ENCODE measurements around the gene XYLT1. TPM values are rescaled to one million over a fixed set of nuclear protein-coding genes. Genes with fewer than 3 reads are reported as not detected.
A peak's percentile ranks its signal among the peaks of the same experiment; 100 is the strongest.
"Not testable (repeated sequence)": the region's sequence is repeated elsewhere in the genome, so short reads cannot be mapped to it uniquely, and the experiment has no call there.

Gene XYLT1
- 10 to 100 TPM; 32.4 to 33.1 TPM for total RNA-seq
- long read RNA-seq, donor 1, partial matches to known transcripts = 7 of 26 reads
- long read RNA-seq, donor 1, other reads (novel, unspliced or antisense) = 19 of 26 reads
- long read RNA-seq, donor 2, partial matches to known transcripts = 2 of 13 reads
- long read RNA-seq, donor 2, other reads (novel, unspliced or antisense) = 11 of 13 reads

DNA sequence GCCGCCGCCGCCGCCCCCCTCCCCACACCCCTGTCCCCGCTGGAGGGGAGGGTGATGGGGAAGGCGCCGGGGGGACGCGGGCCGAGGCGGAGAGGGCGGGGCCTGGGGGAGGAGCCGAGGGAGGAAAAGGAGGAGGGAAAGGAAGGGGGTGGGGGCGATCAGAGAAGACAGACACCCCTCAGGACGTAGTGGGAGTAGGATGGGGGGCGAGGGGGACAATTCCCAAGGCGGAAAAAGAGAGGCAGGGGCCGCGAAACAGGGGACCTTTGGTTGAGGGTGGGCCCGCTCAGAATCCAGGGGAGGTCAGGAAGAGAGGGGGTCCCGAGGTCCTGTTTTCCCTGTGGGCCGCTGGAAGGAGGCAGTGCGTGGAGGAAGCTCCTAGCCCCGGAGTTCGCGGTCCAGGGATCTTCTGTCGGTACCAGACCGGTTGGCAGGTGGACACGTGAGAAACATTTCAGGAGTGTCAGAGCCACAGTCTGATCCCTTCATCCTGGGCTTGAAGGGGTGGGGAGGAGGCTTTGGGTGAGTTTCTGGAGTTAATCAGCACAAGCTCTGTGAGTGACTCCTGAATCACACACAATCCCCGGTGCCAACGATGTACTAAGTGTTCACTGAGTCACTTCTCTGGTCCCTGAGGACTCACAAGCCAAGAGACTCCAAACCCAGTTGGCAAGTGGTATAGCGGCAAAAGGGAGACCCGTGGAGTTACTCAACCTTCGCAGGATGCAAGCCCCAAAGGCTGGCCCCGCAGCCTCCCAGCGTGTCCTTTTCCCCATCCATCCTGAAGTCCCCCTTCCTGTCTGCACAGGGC lies at the start of gene XYLT1:
Gene XYLT1 (minus strand): TSS at position 53 of the 811 bp plus-strand sequence. CDS start 164 bp downstream, outside the sequence.
- peak; percentile 91 for DNase-seq (ENCODE audit: low spot score)
- intact Hi-C loops (cut with DNase I) = loop anchor here in 1 of 2 donors (10.0 kb wide), 2 partner anchors 104 to 606 kb away; no protein-coding TSS in a partner anchor

GRCh38 chr16:17520111-17520510 lies 49.4 kb upstream of the XYLT1 start:
- intact Hi-C loops (cut with DNase I) = no loop called here
- no peak for DNase-seq (ENCODE audit: low spot score)

- intact Hi-C loops (cut with DNase I) = no loop called here
- no peak for DNase-seq (ENCODE audit: low spot score)
Observed at GRCh38 chr16:17519101-17519955, 48.6 kb upstream of the XYLT1 start.

GRCh38 chr16:17518441-17518840 lies 47.7 kb upstream of the XYLT1 start:
- DNase-seq (ENCODE audit: low spot score) = no peak
- intact Hi-C loops (cut with DNase I) = no loop called here

- intact Hi-C loops (cut with DNase I) = loop anchor here in 1 of 2 donors (2.0 kb wide), 1 partner anchor 37 kb away; no protein-coding TSS in a partner anchor
- no peak for DNase-seq (ENCODE audit: low spot score)
Observed at GRCh38 chr16:17515421-17516210, 44.9 kb upstream of the XYLT1 start.

DNA sequence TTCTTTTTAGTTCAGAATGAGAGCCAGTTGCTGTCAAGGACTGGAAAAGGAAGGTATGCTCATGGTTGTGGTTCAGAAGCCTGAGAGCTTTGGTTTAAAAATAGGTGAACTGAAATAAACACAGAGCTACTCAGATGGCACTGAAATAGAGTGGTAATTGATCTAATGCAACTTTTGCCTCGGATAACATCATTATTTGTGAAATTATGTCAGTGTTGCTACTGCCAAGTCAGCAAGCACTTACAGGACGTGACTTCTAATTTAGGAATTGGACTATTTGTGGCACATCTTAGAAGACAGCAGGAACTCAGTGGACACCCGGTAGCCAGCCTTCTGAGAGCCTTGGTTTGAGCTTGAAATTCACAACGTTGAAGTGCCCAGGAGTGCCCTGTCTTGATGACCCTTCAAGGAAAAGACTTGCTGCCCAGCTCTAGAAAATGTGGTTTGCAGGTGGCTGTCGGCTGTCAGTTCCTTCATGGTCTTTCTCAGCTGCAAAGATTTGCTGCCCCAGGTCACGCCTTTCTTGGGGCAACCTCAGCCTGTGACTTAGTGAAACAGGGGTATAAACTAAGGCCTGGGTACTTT lies 42.0 kb upstream of the XYLT1 start:
- intact Hi-C loops (cut with DNase I) = no loop called here
- no peak for DNase-seq (ENCODE audit: low spot score)

GRCh38 chr16:17511340-17511739 lies 40.6 kb upstream of the XYLT1 start:
- intact Hi-C loops (cut with DNase I) = no loop called here
- DNase-seq (ENCODE audit: low spot score) = no peak

DNA sequence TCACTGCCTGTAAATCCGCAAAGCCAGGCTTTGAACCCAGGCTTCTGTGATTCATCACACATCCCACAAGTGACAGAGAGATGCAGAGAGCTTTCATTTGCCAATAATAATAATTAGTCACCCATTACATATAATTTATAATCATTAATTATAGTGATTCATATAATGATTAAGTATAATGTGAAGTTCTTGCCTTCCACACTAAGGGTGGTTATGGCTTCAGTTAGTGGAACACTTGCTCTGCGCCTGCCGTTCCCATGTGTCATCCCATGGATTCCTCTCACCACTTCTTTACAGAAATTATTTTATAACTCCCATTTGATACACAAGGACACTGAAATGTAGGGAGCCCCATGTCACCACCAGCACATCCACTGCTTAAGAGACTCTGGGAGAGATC lies 39.8 kb upstream of the XYLT1 start:
- intact Hi-C loops (cut with DNase I) = no loop called here

GRCh38 chr16:17509194-17509593 lies 38.4 kb upstream of the XYLT1 start:
- intact Hi-C loops (cut with DNase I) = no loop called here
- DNase-seq (ENCODE audit: low spot score) = no peak

More for the DNA sequence above, 39.8 kb upstream of the XYLT1 start:
- DNase-seq (ENCODE audit: low spot score) = no peak

DNA sequence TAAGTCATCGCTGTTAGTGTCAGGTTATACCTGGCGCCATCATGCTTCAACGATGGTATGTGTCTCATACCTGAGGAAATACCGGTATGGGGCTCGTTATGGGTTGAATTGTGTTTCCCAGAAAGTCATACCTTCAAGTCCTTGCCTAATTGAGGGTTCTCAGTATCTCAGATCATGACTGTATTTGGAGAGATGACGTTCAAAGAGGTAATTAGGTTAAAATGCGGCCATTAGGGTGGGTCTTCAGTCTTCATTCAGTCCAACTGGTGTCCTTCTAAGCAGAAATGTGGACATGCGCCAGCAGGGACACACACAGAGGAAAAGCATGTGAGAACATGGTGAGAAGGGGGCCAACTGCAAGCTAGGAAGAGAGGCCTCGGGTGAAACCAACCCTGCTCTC lies 37.5 kb upstream of the XYLT1 start:
- intact Hi-C loops (cut with DNase I) = no loop called here
- no peak for DNase-seq (ENCODE audit: low spot score)

GRCh38 chr16:17507516-17507915 lies 36.8 kb upstream of the XYLT1 start:
- intact Hi-C loops (cut with DNase I); DNase-seq (ENCODE audit: low spot score): not testable (repeated sequence)

- intact Hi-C loops (cut with DNase I) = not testable (repeated sequence)
- peak; percentile 37 for DNase-seq (ENCODE audit: low spot score)
Observed at GRCh38 chr16:17505828-17506227, 35.1 kb upstream of the XYLT1 start.

DNA sequence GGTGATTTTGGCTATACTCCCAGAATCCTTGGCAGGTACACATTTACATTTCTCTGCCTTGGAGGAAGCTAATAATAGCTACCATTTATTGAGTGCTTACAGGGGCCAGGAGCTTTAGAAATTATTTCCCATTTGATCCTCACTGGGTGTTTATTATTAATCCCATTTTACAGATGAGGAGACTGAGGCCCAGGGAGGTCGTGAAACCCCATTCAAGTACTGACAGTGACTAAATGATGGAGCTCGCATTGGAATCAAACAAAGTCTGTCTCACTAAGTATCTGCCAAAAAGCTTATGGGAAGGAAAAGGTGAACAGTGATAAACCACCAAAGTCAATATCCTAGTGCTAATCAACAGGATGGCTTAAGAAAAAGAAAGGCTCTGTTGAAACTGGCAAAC lies 33.3 kb upstream of the XYLT1 start:
- intact Hi-C loops (cut with DNase I) = no loop called here
- no peak for DNase-seq (ENCODE audit: low spot score)

DNA sequence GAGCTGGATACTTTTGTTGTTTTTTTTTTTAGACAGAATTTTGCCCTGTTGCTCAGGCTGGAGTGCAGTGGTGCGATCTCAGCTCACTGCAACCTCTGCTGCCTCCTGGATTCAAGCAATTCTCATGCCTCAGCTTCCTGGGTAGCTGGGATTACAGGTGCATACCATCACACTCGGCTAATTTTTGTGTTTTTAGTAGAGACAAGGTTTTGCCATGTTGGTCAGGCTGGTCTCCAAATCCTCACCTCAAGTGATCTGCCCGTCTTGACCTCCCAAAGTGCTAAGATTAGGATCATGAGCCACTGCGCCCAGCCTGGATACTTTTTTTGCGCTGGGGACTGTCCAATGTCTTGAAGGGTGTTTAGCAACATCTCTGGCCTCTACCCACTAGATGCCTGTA lies 32.6 kb upstream of the XYLT1 start:
- intact Hi-C loops (cut with DNase I) = no loop called here
- no peak for DNase-seq (ENCODE audit: low spot score)

DNA sequence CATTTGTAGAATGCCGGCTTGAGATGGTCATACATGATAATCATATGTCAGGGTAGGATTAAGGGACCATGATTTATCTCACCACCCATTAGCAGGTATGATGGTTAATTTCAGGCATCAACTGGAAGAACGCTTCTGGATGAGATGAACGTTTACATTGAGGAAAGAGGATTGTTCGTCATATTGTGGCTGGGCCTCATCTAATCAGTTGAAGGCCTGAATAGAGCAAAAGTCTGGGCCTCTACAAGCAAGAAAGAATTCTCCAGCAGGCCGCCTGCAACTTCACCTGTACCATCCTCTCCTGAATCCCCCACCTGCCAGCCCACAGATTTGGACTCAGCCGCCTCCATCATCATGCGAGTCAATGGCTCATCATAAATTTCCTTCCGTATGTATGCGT lies 30.6 kb upstream of the XYLT1 start:
- DNase-seq (ENCODE audit: low spot score) = peak; percentile 34
- intact Hi-C loops (cut with DNase I) = no loop called here

DNA sequence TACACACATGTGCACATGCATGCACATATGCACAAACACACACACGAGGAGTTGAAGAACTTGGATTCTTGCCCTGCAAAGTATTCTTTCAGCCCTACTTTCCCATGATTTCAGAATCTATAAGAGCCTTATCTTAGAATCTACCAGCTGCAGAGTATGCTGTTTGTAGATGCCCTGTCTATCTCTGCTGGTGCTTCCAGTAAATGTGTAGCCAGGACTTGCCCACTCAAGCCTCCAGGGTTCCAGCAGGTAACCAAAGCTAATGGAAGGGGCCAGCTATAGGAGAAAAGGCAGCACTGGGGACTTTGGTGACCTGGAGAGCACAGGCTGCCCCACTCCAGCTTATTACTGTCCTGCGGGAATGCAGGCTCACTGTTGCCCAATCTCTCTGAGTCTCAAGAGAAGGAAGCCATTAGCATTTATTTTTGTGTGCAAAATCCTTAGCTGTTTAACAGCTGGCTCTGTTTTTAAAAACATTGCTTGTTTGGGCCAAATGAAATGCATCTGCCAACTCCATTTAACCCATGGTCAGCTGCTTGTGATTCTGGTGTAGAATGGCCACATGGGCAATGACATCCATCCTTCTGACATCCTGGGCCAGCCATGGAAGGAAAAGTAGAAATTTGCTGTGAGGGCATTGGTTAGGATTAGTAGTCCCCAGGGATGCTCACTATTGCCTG lies 28.6 kb upstream of the XYLT1 start:
- intact Hi-C loops (cut with DNase I) = no loop called here
- no peak for DNase-seq (ENCODE audit: low spot score)

DNA sequence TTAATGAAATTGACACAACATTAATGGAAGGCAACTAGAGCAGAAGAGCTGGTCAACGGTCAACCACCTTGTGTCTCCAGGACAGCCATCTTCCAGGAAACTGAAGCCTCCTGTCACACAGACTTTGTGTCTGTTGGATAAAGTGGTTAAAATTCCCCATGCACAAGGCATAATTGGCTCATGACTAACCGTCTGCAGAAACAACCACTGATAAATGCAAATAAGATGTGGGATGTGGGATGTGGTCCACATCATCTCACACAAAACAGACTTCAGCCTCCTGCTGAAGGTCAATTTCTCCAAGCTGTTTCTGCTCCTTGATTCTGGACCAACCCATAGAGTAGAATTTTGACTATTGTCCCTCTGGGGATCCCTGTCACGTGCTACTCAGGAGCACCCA lies 26.9 kb upstream of the XYLT1 start:
- intact Hi-C loops (cut with DNase I) = no loop called here
- DNase-seq (ENCODE audit: low spot score) = no peak

GRCh38 chr16:17496891-17497290 lies 26.1 kb upstream of the XYLT1 start:
- intact Hi-C loops (cut with DNase I) = no loop called here
- no peak for DNase-seq (ENCODE audit: low spot score)
